Progenitor cell of endocrine pancreas (in vitro differentiated cells): ENCODE measurements around the gene SPATA19. TPM values are rescaled to one million over a fixed set of nuclear protein-coding genes. Genes with fewer than 3 reads are reported as not detected.

ENCODE experiments used
- DNase-seq: peaks from one replicate; pipeline ENCODE4 v3.0.0; 2021; ENCODE audit warnings: low spot score; ENCODE audit not compliant: unreplicated experiment
- H3K27ac Mint-ChIP-seq: 2 replicates; pipeline ENCODE4 v1.8.0; 2021; ENCODE audit warnings: mild to moderate bottlenecking, moderate library complexity, mixed read lengths
- H3K27me3 Mint-ChIP-seq: 2 replicates; pipeline ENCODE4 v1.8.0; 2021; ENCODE audit warnings: mixed read lengths
- H3K36me3 Mint-ChIP-seq: 2 replicates; pipeline ENCODE4 v1.8.0; 2022; ENCODE audit warnings: mixed read lengths; ENCODE audit not compliant: insufficient read depth
- H3K4me1 Mint-ChIP-seq: 2 replicates; pipeline ENCODE4 v1.8.0; 2021; ENCODE audit warnings: low read depth, mixed read lengths
- H3K4me3 Mint-ChIP-seq: 2 replicates; pipeline ENCODE4 v1.8.0; 2021; ENCODE audit warnings: low read depth, mild to moderate bottlenecking, moderate library complexity, mixed read lengths
- H3K9me3 Mint-ChIP-seq: 2 replicates; pipeline ENCODE4 v1.8.0; 2021; ENCODE audit warnings: low read depth, mixed read lengths
- total RNA-seq: library from RNA; stranded (reverse); gene quantifications from 2 replicates; pipeline ENCODE4 v1.2.1, GENCODE V29; 2021
- TF ChIP-seq, protein P1 (sequence below): fragments of 200-600 bp; sonication (generic); IDR thresholded peaks from one replicate; pipeline ENCODE4 v1.5.0; 2021; ENCODE audit warnings: antibody characterized with exemption, mild to moderate bottlenecking; ENCODE audit not compliant: unreplicated experiment

The SPATA19 gene
- total RNA-seq, 1 donor from 2014 or later, result not detected

- Mint-ChIP-seq H3K4me1 (no peaks in the 10 kb centered on the region), H3K4me3 (no peak overlapping the region), H3K9me3 (peaks cover 6% of the 10 kb centered on the region), H3K27ac (no peak overlapping the region), H3K36me3 (no peaks in the 10 kb centered on the region), H3K27me3 (peaks cover 10% of the 10 kb centered on the region)
- no peak for DNase-seq
- TF ChIP-seq, protein P1, sequence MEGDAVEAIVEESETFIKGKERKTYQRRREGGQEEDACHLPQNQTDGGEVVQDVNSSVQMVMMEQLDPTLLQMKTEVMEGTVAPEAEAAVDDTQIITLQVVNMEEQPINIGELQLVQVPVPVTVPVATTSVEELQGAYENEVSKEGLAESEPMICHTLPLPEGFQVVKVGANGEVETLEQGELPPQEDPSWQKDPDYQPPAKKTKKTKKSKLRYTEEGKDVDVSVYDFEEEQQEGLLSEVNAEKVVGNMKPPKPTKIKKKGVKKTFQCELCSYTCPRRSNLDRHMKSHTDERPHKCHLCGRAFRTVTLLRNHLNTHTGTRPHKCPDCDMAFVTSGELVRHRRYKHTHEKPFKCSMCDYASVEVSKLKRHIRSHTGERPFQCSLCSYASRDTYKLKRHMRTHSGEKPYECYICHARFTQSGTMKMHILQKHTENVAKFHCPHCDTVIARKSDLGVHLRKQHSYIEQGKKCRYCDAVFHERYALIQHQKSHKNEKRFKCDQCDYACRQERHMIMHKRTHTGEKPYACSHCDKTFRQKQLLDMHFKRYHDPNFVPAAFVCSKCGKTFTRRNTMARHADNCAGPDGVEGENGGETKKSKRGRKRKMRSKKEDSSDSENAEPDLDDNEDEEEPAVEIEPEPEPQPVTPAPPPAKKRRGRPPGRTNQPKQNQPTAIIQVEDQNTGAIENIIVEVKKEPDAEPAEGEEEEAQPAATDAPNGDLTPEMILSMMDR, result no peak
Measured at GRCh38 chr11:133843454-133843987, 1.8 kb downstream of the SPATA19 start.

DNA sequence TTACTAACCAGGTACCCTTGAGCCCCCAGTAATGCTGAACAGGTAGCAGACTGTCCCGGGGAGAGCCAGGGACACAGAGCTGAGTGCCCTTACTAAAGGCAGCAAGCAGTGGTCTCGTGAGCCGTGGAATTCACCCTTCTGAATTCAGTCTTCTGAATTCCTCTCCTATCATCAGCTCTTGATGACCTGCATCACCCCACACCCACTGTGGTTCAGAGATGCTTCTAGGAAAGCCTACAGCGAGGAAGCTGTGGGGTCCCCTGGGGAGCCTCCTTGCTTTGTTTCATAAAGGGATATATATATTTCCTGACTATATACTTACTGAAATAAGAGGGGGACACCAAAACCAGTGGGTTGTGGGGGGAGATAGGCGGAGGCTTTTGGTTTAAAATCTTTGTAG is 2.6 kb downstream of the SPATA19 start:
- H3K27ac Mint-ChIP-seq, result no peak overlapping the region
- TF ChIP-seq, protein P1, result no peak
- peaks cover 4% of the 10 kb centered on the region for H3K9me3 Mint-ChIP-seq
- no peaks in the 10 kb centered on the region for H3K4me1 Mint-ChIP-seq
- DNase-seq, result no peak
- H3K36me3 Mint-ChIP-seq, result no peaks in the 10 kb centered on the region
- H3K27me3 Mint-ChIP-seq, result peaks cover 10% of the 10 kb centered on the region
- no peak overlapping the region for H3K4me3 Mint-ChIP-seq

- Mint-ChIP-seq H3K4me3 (no peak overlapping the region), H3K9me3 (peaks cover 4% of the 10 kb centered on the region), H3K27me3 (peaks cover 10% of the 10 kb centered on the region), H3K4me1 (no peaks in the 10 kb centered on the region), H3K36me3 (no peaks in the 10 kb centered on the region), H3K27ac (no peak overlapping the region)
- TF ChIP-seq, protein P1, result no peak
- DNase-seq, result no peak
Measured at GRCh38 chr11:133842053-133842452, 3.3 kb downstream of the SPATA19 start.

DNA sequence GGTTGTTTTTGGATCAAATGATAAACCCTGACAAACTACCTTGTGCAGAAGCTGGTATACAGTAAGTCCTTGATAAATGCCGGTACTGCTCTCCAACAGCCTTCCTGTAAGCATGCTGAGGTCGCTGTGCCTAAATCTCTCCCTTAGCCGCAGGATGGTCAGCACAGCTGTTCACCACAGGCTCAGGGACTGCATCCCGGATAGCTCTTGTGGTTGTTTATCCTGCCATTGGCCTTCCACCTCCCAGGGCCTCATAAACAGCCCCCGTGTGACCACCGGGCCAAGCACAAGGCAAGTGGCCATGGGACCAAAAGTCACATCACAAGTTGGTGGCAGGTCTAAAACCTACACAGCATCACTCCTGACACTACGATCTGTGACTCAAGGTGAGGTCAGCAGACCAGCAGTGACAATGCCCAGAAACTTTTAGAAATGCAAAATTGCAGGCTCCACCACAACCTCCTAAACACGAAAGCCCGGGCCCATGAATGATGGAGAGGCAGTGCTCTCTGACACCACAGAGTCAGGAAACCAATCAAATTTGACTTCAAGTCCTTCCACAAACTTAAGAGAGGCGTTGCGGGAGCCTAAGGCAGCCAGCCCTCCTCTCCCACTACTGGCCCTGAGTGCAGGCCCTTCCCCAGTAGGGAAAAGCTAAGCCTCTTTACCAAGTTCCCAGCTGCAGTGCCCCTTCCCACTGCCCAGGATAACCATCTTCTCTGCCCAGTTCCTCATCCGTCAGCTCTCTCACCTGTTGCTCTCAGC is 3.9 kb downstream of the SPATA19 start:
- Mint-ChIP-seq H3K9me3 (peaks cover 4% of the 10 kb centered on the region), H3K27ac (no peak overlapping the region)

DNA sequence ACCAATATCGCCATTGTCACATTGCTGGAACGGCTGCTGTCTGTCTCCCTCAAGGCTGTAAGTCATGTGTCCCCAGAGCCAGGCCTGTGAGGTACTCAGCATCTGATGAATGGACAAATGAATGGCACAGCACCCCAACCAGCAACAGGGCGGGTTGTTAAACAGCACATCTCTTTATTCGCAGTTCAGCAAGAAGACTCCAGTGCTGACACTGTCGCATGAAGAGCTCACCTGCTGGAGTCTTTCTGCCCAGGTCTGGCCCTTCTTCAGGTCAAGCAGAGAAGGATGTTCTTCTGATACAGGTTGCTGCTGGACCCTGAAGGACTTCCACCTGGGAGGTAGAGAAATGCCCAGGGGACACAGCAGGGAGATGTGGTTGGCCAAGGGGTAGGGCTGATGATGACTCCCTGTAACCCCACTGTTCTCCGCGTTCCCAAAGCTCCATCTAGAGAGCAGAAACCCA is 4.8 kb downstream of the SPATA19 start:
- peaks cover 17% of the 10 kb centered on the region for H3K27me3 Mint-ChIP-seq
- no peak for DNase-seq
- H3K4me1 Mint-ChIP-seq, result no peaks in the 10 kb centered on the region
- H3K27ac Mint-ChIP-seq, result no peak overlapping the region
- TF ChIP-seq, protein P1, result no peak
- H3K9me3 Mint-ChIP-seq, result peaks cover 4% of the 10 kb centered on the region
- no peak overlapping the region for H3K4me3 Mint-ChIP-seq
- no peaks in the 10 kb centered on the region for H3K36me3 Mint-ChIP-seq

More for the DNA sequence above, 3.9 kb downstream of the SPATA19 start:
- Mint-ChIP-seq H3K4me3 (no peak overlapping the region), H3K4me1 (no peaks in the 10 kb centered on the region), H3K27me3 (peaks cover 10% of the 10 kb centered on the region), H3K36me3 (no peaks in the 10 kb centered on the region)
- no peak for DNase-seq
- TF ChIP-seq, protein P1, result no peak
